Daoy (cell line): ENCODE measurements around the gene CAMK2A. TPM values are rescaled to one million over a fixed set of nuclear protein-coding genes. Genes with fewer than 3 reads are reported as not detected.
A peak's percentile ranks its signal among the peaks of the same experiment; 100 is the strongest.

ENCODE experiments used
- DNase-seq: peaks from one replicate; pipeline ENCODE4 v3.0.0-alpha.2; 2015; ENCODE audit warnings: low read depth
- total RNA-seq: library from RNA; depleted of rRNA; stranded (reverse); fragments of >200 nt; shearing (Covaris generic); gene quantifications from 2 replicates; pipeline ENCODE4 v1.2.3, GENCODE V29; 2014

The CAMK2A gene
- total RNA-seq, 1 experiment from 2014 or later = 0.23 TPM

- DNase-seq = no peak
These were observed 26.7 kb upstream of the CAMK2A start for GRCh38 chr5:150316320-150316719.

GRCh38 chr5:150315245-150315644 lies 25.7 kb upstream of the CAMK2A start:
- DNase-seq = no peak

- no peak for DNase-seq
These were observed 24.5 kb upstream of the CAMK2A start for GRCh38 chr5:150313921-150314716.

- no peak for DNase-seq
These were observed 23.9 kb upstream of the CAMK2A start for GRCh38 chr5:150313501-150313900.

GRCh38 chr5:150312518-150312917 lies 22.9 kb upstream of the CAMK2A start:
- DNase-seq = no peak

- DNase-seq = no peak
These were observed 21.6 kb upstream of the CAMK2A start for GRCh38 chr5:150311015-150311692.

GRCh38 chr5:150310246-150310645 lies 20.7 kb upstream of the CAMK2A start:
- DNase-seq = no peak

- no peak for DNase-seq
These were observed 20.3 kb upstream of the CAMK2A start for GRCh38 chr5:150309886-150310239.

- DNase-seq = no peak
These were observed 19.7 kb upstream of the CAMK2A start for GRCh38 chr5:150309101-150309885.

GRCh38 chr5:150307617-150308426 lies 18.2 kb upstream of the CAMK2A start:
- DNase-seq = no peak

- DNase-seq = no peak
These were observed 17.2 kb upstream of the CAMK2A start for GRCh38 chr5:150306775-150307174.

- DNase-seq = no peak
These were observed 16.0 kb upstream of the CAMK2A start for GRCh38 chr5:150305557-150305956.

GRCh38 chr5:150305095-150305494 lies 15.5 kb upstream of the CAMK2A start:
- no peak for DNase-seq

- DNase-seq = no peak
These were observed 15.0 kb upstream of the CAMK2A start for GRCh38 chr5:150304481-150305081.

- no peak for DNase-seq
These were observed 14.2 kb upstream of the CAMK2A start for GRCh38 chr5:150303660-150304386.

GRCh38 chr5:150303070-150303615 lies 13.6 kb upstream of the CAMK2A start:
- no peak for DNase-seq

GRCh38 chr5:150302301-150303069 lies 12.9 kb upstream of the CAMK2A start, which contains the start of gene ARSI:
TSS of gene ARSI (minus strand) at chr5:150302905. CDS start at chr5:150302373, 532 bp downstream.
- peak; percentile 75 for DNase-seq

GRCh38 chr5:150301901-150302300 lies 12.3 kb upstream of the CAMK2A start:
- DNase-seq = no peak

GRCh38 chr5:150301170-150301505 lies 11.6 kb upstream of the CAMK2A start:
- DNase-seq = no peak
